T47D (cell line): Measurements from ENCODE around the gene CYB5R3.
A peak's percentile ranks its signal among the peaks of the same experiment; 100 is the strongest.
"Not testable (repeated sequence)": the region's sequence is repeated elsewhere in the genome, so short reads cannot be mapped to it uniquely, and the experiment has no call there.

ENCODE experiments used
- DNase-seq, 2 experiments: peaks; one replicate each; pipeline versions ENCODE4 v3.0.0 to v3.0.0-alpha.2; 2011 to 2012; ENCODE audit warnings: low read depth in 1 of 2, low spot score in 1 of 2
- JUND ChIP-seq: IDR thresholded peaks from 2 replicates; pipeline ENCODE4 v1.6.1; 2012; ENCODE audit warnings: low read depth
- in situ Hi-C: cut with HindIII; loops from 2 replicates; pipeline ENCODE4 v1.10.0; 2016; ENCODE audit warnings: low sequenced_read_pairs, low pct_unique_long_range_greater_than_20kb

Gene CYB5R3

GRCh38 chr22:42686756-42687491 is 37.7 kb upstream of the CYB5R3 start:
- TF ChIP-seq JUND, result no peak
- in situ Hi-C loops, result no loop called here
- DNase-seq, result no peak

DNA sequence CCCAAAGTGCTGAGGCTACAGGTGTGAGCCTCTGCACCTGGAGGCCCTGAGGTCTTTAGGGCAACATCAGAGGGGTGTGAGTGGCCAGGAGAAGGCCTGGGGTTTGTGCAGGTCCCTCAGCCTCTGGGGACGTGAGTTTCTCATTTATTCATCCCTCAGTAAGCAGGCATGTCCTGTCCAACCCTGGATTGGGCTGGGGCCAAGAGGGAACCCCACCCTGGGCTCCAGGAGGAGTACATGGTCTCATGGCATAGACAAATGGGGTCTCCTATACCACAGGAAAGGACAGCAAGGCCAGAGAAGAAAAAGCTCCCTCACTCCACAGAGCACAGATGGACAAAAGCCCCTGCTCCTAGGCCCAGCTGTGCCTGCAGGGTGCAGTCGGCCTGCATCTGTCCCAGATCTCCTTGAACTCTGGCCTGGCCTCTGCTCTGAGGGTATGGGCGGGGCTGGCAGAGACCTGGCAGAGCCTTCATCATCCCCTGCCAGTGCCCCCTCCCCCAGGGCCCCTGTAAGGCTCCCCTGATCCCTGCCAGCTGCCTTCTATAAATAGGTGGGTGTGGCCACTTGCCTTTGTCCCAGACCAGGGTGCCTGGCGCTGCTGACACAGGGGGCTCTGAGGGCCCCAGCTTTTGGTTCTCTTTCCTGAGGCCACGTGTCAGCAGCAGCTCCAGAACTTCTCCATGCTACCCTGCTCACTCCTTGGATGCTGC is 36.9 kb upstream of the CYB5R3 start:
- TF ChIP-seq JUND, result no peak
- DNase-seq, result no peak
- in situ Hi-C loops, result no loop called here

GRCh38 chr22:42684462-42685195 is 35.4 kb upstream of the CYB5R3 start:
- in situ Hi-C loops, result no loop called here
- no peak for DNase-seq
- no peak for TF ChIP-seq JUND

DNA sequence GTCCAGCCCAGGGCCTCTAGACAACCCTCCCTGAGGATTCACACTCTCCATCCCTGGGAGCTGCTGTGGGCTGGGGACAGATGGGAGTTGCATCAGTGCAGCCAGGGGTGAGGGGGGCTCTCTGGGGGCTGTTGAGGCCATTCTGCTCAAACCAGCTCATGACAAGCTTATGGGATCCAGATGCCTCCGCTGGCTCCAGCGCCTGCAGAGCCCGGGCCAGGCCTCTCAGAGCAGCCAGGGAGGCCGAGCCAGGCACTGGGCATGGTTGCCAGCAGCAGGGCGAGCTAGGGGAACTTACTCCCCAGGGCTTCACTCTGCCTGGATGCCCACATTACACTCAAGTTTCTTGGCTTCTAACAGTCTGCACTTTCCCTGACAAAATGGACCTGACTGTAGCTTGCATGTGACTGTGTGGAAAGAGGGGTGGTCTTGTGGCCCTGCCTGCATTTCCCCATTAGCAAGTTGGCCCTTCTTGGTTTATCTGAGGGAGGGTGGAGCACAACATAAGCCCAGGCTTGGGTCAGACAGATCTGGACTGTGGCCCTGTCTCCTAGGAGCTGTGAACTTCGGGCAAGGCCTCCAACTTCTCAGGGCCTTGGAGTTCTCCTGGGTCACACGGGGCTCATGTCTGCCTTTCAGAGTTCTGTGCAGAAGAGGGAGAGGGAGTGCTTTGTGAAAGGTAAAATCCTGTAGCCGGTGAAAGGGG is 34.5 kb upstream of the CYB5R3 start:
- no peak for TF ChIP-seq JUND
- DNase-seq, result no peak
- in situ Hi-C loops, result no loop called here

DNA sequence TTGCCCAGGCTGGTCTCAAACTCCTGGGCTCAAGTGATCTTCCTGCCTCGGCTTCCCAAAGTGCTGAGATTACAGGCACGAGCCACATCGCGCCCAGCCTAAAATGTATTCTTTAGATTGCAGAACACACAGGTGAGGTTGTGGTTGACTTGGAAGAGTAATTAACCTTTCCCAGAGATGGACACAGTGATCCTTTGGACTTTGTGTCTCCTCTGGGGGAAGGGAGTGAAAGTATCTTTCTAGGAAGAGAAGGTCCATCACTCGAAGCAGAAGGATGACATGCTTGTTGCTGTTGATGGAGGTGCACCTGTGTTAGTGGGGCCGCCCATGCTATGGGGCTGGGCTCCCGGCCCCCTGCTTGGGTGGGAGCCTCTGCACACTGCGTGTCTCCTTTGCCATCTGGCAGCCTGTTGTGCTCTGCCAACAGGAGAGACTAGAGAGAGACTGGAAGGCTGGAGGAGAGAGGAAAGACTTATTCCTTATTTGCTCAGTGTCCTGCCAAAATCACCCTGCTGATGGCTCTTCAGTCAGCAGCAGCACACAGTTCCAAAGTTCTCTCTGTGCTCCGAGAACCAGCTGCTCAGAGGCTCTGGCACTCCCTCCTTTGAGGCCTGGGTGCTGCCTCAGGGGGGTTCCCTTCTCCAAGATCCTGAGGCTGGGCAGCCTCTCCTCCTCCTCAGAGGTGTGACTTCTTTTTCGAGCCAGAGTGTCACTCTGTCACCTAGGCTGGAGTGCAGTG is 33.1 kb upstream of the CYB5R3 start:
- in situ Hi-C loops, result no loop called here
- peak; percentile 43 to 65 for DNase-seq
- no peak for TF ChIP-seq JUND

DNA sequence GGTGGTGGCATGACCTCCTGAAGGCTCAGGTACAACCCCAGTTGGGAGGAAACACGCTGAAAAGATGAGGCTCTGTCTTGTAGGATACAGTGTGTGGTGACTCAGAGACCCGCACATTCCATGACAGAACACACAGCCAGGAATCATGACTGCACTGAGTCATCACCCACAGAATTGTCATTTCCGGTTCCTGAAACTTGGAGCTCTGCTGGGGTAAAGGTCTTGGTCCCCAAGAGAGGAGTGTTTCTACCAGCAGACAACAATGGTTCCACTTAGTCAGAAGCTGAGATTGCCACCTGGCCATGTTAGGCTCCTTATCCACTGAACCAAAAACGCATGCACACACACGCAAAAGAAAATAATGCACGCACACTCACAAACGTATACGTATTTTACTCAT is 31.5 kb upstream of the CYB5R3 start:
- TF ChIP-seq JUND, result no peak
- in situ Hi-C loops, result no loop called here

GRCh38 chr22:42679691-42680090 is 30.5 kb upstream of the CYB5R3 start:
- in situ Hi-C loops, result no loop called here
- TF ChIP-seq JUND, result no peak
- no peak for DNase-seq

More for the DNA sequence above, 31.5 kb upstream of the CYB5R3 start:
- no peak for DNase-seq

DNA sequence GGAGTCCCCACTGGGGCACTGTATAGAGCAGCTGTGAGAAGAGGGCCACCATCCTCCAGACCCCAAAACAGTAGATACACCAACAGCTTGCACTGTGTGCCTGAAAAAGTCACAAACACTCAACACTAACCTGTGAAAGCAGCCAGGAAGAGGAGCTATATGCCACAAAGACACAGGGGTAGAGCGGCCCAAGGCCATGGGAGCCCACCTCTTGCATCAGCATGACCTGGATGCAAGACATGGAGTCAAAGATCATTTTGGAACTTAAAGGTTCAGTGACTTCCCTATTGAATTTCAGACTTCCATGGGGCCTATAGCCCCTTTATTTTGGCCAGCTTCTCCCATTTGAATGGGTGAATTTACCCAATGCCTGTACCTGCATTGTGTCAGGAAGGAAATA is 29.7 kb upstream of the CYB5R3 start:
- DNase-seq, result no peak
- in situ Hi-C loops, result no loop called here
- TF ChIP-seq JUND, result no peak

DNA sequence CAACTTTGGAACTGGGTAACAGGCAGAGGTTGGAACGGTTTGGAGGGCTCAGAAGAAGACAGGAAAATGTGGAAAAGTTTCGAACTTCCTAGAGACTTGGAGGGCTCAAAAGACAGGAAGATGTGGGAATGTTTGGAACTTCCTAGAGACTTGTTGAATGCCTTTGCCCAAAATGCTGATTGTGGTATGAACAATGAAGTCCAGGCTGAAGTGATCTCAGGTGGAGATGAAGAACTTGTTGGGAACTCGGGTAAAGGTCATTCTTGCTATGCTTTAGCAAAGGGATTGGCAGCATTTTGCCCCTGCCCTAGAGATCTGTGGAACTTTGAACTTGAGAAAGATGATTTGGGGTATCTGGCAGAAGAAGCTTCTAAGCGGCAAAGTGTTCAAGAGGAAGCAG is 28.7 kb upstream of the CYB5R3 start:
- DNase-seq, in situ Hi-C loops: not testable (repeated sequence)

DNA sequence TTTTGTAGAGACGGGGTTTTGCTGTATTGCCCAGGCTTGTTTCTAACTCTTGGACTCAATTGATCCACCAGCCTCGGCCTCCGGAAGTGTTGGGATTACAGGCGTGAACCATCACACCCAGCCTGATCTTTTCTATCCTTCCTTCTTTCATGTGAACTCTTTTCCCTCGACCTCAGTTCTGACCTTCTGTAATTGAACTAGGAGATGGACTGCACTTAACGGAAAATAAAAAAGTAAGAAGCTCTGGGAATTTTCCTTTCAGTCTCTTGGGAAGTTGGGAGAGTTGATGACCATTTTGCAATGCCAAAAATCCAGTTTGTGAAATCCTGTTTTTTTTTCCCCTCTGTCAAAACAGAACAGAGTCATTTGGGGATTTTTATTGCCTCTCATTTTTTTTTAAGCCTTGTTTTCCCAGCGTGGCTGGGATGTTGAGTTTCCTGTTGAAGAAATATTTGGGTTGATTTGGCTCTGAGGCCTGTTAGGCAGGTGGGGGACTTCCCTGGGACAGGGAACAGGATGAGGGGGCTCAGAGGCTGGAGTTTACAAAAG is 26.9 kb upstream of the CYB5R3 start:
- no peak for TF ChIP-seq JUND

GRCh38 chr22:42673898-42674401 is 24.8 kb upstream of the CYB5R3 start:
- DNase-seq, result peak in 1 of 2 experiments; percentile 45
- in situ Hi-C loops, result no loop called here
- no peak for TF ChIP-seq JUND

More for the DNA sequence above, 26.9 kb upstream of the CYB5R3 start:
- no peak for DNase-seq
- in situ Hi-C loops, result no loop called here

DNA sequence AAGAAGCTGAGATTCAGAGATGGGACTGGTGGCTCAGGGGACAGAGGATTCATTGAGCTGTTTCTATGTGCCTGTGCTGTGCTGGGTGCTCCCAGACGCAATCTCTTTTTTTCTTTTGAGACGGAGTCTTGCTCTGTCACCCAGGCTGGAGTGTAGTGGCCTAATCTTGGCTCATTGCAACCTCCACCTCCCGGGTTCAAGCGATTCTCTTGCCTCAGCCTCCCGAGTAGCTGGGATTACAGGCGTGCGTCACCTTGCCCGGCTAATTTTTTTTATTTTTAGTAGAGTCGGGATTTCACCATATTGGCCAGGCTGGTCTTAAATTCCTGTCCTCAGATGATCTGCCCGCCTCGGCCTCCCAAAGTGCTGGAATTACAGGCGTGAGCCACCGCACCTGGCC is 23.9 kb upstream of the CYB5R3 start:
- DNase-seq, in situ Hi-C loops: not testable (repeated sequence)
